ENCODE results near the gene PPP4R3B. TPM values are rescaled to one million over a fixed set of nuclear protein-coding genes. Genes with fewer than 3 reads are reported as not detected.

PPP4R3B gene
- total and polyA plus RNA-seq, 2 of the 13 experiments (the other 11 are each of a cell fraction or from before 2014, with no cell fraction given), result 24.2 to 53.0 TPM

- TF ChIP-seq, protein P1, sequence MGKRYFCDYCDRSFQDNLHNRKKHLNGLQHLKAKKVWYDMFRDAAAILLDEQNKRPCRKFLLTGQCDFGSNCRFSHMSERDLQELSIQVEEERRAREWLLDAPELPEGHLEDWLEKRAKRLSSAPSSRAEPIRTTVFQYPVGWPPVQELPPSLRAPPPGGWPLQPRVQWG (CRISPR knock-in tag; IDR thresholded peaks at IDR 0.05; ENCODE audit: borderline replicate concordance, low read depth), result no peak
- TF ChIP-seq ZFAT (CRISPR knock-in tag; conservative IDR thresholded peaks at IDR 0.05), result no peak
- TF ChIP-seq ZNF343 (CRISPR knock-in tag; IDR thresholded peaks at IDR 0.05), result no peak
- no peak for TF ChIP-seq CENPT (CRISPR knock-in tag; IDR thresholded peaks at IDR 0.05; ENCODE audit: low read depth)
- TF ChIP-seq EHMT2 (IDR thresholded peaks at IDR 0.05; ENCODE audit: borderline replicate concordance, low read depth, low read length), result no peak
- TF ChIP-seq NR2F6 (IDR thresholded peaks at IDR 0.05), result no peak
- 0 out of 2 replicates have a peak, but pooled peaks have one; percentile 32 for TF ChIP-seq NR2F6 (CRISPR knock-in tag; IDR thresholded peaks at IDR 0.05)
- TF ChIP-seq ZBTB7A (CRISPR knock-in tag; IDR thresholded peaks at IDR 0.05), result no peak
- no peak for TF ChIP-seq XRCC5 (optimal IDR thresholded peaks at IDR 0.05; ENCODE audit: low read length)
- TF ChIP-seq ZBTB43 (CRISPR knock-in tag; conservative IDR thresholded peaks at IDR 0.05), result 0 out of 2 replicates have a peak, but pooled peaks have one; percentile 29
- TF ChIP-seq GPN1 (CRISPR knock-in tag; IDR thresholded peaks at IDR 0.05; ENCODE audit: borderline replicate concordance), result no peak
- no peak for TF ChIP-seq TCF7L2 (IDR thresholded peaks at IDR 0.05; ENCODE audit: low read depth, low read length)
- no peak for TF ChIP-seq ZNF138 (CRISPR knock-in tag; IDR thresholded peaks at IDR 0.05; ENCODE audit: low read depth)
- TF ChIP-seq THAP8 (CRISPR knock-in tag; IDR thresholded peaks at IDR 0.05; ENCODE audit: borderline replicate concordance), result no peak
- TF ChIP-seq MEIS2 (CRISPR knock-in tag; IDR thresholded peaks at IDR 0.05), result 0 out of 2 replicates have a peak, but pooled peaks have one; percentile 41
- no peak for TF ChIP-seq ZSCAN31 (CRISPR knock-in tag; IDR thresholded peaks at IDR 0.05; ENCODE audit: low read depth)
- TF ChIP-seq, protein P2, sequence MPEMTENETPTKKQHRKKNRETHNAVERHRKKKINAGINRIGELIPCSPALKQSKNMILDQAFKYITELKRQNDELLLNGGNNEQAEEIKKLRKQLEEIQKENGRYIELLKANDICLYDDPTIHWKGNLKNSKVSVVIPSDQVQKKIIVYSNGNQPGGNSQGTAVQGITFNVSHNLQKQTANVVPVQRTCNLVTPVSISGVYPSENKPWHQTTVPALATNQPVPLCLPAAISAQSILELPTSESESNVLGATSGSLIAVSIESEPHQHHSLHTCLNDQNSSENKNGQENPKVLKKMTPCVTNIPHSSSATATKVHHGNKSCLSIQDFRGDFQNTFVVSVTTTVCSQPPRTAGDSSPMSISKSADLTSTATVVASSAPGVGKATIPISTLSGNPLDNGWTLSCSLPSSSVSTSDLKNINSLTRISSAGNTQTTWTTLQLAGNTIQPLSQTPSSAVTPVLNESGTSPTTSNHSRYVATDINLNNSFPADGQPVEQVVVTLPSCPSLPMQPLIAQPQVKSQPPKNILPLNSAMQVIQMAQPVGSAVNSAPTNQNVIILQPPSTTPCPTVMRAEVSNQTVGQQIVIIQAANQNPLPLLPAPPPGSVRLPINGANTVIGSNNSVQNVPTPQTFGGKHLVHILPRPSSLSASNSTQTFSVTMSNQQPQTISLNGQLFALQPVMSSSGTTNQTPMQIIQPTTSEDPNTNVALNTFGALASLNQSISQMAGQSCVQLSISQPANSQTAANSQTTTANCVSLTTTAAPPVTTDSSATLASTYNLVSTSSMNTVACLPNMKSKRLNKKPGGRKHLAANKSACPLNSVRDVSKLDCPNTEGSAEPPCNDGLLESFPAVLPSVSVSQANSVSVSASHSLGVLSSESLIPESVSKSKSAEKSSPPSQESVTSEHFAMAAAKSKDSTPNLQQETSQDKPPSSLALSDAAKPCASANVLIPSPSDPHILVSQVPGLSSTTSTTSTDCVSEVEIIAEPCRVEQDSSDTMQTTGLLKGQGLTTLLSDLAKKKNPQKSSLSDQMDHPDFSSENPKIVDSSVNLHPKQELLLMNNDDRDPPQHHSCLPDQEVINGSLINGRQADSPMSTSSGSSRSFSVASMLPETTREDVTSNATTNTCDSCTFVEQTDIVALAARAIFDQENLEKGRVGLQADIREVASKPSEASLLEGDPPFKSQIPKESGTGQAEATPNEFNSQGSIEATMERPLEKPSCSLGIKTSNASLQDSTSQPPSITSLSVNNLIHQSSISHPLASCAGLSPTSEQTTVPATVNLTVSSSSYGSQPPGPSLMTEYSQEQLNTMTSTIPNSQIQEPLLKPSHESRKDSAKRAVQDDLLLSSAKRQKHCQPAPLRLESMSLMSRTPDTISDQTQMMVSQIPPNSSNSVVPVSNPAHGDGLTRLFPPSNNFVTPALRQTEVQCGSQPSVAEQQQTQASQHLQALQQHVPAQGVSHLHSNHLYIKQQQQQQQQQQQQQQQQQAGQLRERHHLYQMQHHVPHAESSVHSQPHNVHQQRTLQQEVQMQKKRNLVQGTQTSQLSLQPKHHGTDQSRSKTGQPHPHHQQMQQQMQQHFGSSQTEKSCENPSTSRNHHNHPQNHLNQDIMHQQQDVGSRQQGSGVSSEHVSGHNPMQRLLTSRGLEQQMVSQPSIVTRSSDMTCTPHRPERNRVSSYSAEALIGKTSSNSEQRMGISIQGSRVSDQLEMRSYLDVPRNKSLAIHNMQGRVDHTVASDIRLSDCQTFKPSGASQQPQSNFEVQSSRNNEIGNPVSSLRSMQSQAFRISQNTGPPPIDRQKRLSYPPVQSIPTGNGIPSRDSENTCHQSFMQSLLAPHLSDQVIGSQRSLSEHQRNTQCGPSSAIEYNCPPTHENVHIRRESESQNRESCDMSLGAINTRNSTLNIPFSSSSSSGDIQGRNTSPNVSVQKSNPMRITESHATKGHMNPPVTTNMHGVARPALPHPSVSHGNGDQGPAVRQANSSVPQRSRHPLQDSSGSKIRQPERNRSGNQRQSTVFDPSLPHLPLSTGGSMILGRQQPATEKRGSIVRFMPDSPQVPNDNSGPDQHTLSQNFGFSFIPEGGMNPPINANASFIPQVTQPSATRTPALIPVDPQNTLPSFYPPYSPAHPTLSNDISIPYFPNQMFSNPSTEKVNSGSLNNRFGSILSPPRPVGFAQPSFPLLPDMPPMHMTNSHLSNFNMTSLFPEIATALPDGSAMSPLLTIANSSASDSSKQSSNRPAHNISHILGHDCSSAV (CRISPR knock-in tag; IDR thresholded peaks at IDR 0.05; ENCODE audit: borderline replicate concordance), result no peak
- no peak for TF ChIP-seq SAFB2 (CRISPR knock-in tag; IDR thresholded peaks at IDR 0.05; ENCODE audit: borderline replicate concordance, low read depth)
Measured at GRCh38 chr2:55618275-55619055, 1.0 kb upstream of the PPP4R3B start (continued).
